HG02678 (cell line): Measurements from ENCODE around the gene SARS2.

ENCODE experiments used
- ATAC-seq: cut with Tn5 transposase; IDR thresholded peaks from one replicate; pipeline ENCODE4 v1.9.1; 2021; ENCODE audit warnings: mild to moderate bottlenecking, moderate library complexity; ENCODE audit not compliant: unreplicated experiment

SARS2 gene

DNA sequence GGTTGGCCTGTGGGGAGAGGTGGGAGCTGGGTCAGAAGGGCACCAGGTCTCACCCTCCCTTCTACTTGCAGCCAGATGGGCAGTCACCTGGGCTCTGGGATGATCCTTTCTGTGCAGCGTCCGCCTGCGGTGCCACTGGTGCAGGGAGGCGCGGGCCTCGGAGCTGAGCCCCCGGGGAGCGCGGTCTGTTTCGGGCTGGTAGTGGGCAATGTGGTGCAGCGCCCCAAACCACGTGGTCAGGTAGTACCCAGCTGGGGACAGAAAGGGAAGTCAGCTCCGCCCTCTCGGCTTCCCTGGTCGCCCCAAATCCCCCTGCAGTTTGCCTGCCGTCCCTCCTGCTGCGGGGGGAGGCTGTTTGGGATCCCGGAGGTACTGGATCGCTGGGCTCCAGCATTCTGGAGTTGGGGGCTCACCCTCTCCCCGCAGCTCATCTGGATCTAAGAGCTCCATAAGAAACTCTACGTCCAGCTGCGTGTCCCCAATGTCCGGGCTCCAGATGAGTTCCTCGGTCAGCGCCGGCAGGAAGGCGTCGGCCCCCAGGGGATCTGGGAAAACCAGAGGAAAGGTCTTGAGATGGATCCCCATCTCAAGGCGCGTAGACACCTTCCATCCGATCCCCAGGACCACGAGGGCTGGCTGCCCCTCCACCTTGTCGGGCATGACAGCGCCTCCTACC is 61.3 kb downstream of the SARS2 start:
- peak; percentile 28 for ATAC-seq

DNA sequence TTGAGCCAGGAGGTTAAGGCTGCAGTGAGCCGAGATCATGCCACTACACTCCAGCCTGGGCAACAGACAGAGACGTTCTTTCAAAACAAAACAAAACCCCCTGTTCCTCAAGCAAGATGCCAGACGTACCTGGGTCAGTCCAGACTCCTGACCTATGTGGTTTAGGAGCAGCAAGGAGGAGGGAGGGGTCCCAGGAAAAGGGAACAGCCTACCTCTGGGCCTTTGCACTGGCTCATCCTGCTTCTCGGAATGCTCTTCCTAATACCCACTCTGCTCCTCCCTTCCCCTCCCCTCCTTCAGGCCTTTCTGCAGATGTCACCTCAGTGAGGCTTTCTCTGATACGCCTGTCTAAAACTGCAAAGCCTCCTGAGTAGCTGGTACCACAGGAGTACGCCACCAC is 62.0 kb downstream of the SARS2 start:
- ATAC-seq: no peak

DNA sequence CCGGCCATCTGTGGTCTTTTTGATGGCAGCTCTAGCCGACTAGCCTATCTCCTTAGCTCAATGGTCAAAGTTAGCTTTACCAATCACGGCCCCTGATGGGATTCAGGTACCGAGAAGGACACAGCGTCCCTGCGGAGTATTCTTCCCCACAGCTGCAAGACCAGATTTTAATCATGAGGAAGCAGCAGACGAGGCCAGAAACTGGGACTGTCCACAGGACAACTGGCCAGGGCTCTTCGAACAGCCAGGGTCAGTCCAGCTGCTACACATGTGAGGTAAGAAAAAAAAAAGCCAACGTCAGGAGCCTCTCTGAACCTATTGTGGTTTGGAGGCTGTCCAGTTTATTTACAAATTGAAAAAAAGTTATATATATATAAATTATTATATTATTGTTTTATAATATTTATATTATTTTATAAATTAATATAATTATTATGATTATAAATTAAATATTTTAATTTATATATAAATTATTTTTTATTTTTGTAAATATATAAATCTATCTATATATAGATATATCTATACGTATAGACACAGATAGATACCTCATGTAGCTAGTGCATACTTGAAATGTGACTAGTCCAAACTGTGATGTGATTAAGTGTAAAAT is 63.3 kb downstream of the SARS2 start:
- ATAC-seq: no peak
